Caco-2 (cell line): ENCODE results near the gene C1orf146. TPM values are rescaled to one million over a fixed set of nuclear protein-coding genes. Genes with fewer than 3 reads are reported as not detected.

Experiments
- BruUV-seq: library from RNA; stranded (reverse); fragments of 400-500 nt; replicated peaks from 2 replicates; lab custom pipeline; 2021; lab: Mats Ljungman, UMichigan
- CTCF ChIA-PET: fragments of 300-600 bp; sonication (Branson Sonifier 250); formaldehyde crosslinking; loops from one replicate; lab custom pipeline; 2022; ENCODE audit warnings: antibody characterized with exemption; lab: Charles Lee
- POLR2A ChIA-PET: fragments of 300-600 bp; sonication (Branson Sonifier 250); formaldehyde crosslinking; loops from one replicate; lab custom pipeline; 2022; ENCODE audit warnings: antibody characterized with exemption; lab: Charles Lee
- DNase-seq, 2 experiments: peaks; one replicate each; pipeline versions ENCODE4 v3.0.0 to v3.0.0-alpha.2; 2020 to 2022
- H3K27me3 ChIP-seq: replicated peaks from 2 replicates; pipeline ENCODE4 v1.6.0; 2011; ENCODE audit warnings: low read length; ENCODE audit not compliant: control insufficient read depth, insufficient read depth
- H3K36me3 ChIP-seq: 2 replicates; pipeline ENCODE4 v1.5.1; 2011; ENCODE audit warnings: low read length; ENCODE audit not compliant: control insufficient read depth, insufficient read depth
- H3K4me1 ChIP-seq: fragments of 250-450 bp; sonication (Bioruptor Pico); 2 replicates; pipeline ENCODE4 v1.5.1; 2020; ENCODE audit warnings: mild to moderate bottlenecking
- H3K4me3 ChIP-seq: 2 replicates; pipeline ENCODE4 v1.5.1; 2011; ENCODE audit warnings: low read depth, mild to moderate bottlenecking, control low read depth, low read length
- H3K9me3 ChIP-seq: fragments of 250-450 bp; sonication (Bioruptor Pico); 2 replicates; pipeline ENCODE4 v1.5.1; 2020; ENCODE audit warnings: mild to moderate bottlenecking, moderate library complexity
- H3K27ac Mint-ChIP-seq: one replicate; pipeline ENCODE4 v1.8.0; 2022; ENCODE audit warnings: mixed read lengths; ENCODE audit not compliant: unreplicated experiment
- H3K27me3 Mint-ChIP-seq: one replicate; pipeline ENCODE4 v1.8.0; 2022; ENCODE audit warnings: mixed read lengths; ENCODE audit not compliant: insufficient read depth, unreplicated experiment
- H3K36me3 Mint-ChIP-seq: one replicate; pipeline ENCODE4 v1.8.0; 2022; ENCODE audit warnings: mild to moderate bottlenecking, mixed read lengths; ENCODE audit not compliant: insufficient read depth, unreplicated experiment
- H3K4me1 Mint-ChIP-seq: one replicate; pipeline ENCODE4 v1.8.0; 2022; ENCODE audit warnings: low read depth, mixed read lengths; ENCODE audit not compliant: unreplicated experiment
- H3K4me3 Mint-ChIP-seq: one replicate; pipeline ENCODE4 v1.8.0; 2022; ENCODE audit warnings: mild to moderate bottlenecking, moderate library complexity, mixed read lengths; ENCODE audit not compliant: unreplicated experiment
- H3K9me3 Mint-ChIP-seq: one replicate; pipeline ENCODE4 v1.8.0; 2022; ENCODE audit warnings: mixed read lengths; ENCODE audit not compliant: unreplicated experiment
- intact Hi-C: fragments of 100-400 bp; cut with micrococcal nuclease; formaldehyde crosslinking; loops from one replicate; pipeline ENCODE4 v1.10.0; 2022; ENCODE audit not compliant: unreplicated experiment
- total RNA-seq: library from RNA; stranded (reverse); gene quantifications from 2 replicates; pipeline ENCODE4 v1.2.3, GENCODE V29; 2022
- TF ChIP-seq, protein P1 (sequence below), 2 experiments: fragments of 200-600 bp in 1 of 2; IDR thresholded peaks; 1 replicate in 1 of 2; 2 replicates in 1 of 2; pipeline versions ENCODE4 v1.5.1 to v1.8.0; 2011 to 2022; ENCODE audit warnings: antibody characterized with exemption in 1 of 2, control low read depth in 1 of 2, inconsistent platforms in 1 of 2, low read depth in 1 of 2, low read length in 1 of 2, mild to moderate bottlenecking in 1 of 2, moderate library complexity in 1 of 2; ENCODE audit not compliant: insufficient read depth in 1 of 2, severe bottlenecking in 1 of 2, unreplicated experiment in 1 of 2

C1orf146 gene
- total RNA-seq, 1 experiment from 2014 or later = not detected

GRCh38 chr1:92184632-92185031 lies 33.1 kb upstream of the C1orf146 start:
- Histone ChIP-seq H3K36me3 (no peaks in the 10 kb centered on the region), H3K27me3 (no peaks in the 10 kb centered on the region), H3K4me3 (no peak overlapping the region), H3K4me1 (no peaks in the 10 kb centered on the region), H3K9me3 (no peaks in the 10 kb centered on the region)
- H3K4me3 Mint-ChIP-seq = no peak overlapping the region
- peaks cover 5% of the 10 kb centered on the region for H3K27me3 Mint-ChIP-seq
- H3K27ac Mint-ChIP-seq = no peak overlapping the region
- CTCF ChIA-PET = no interaction called here
- no peaks in the 10 kb centered on the region for H3K4me1 Mint-ChIP-seq
- no peaks in the 10 kb centered on the region for H3K36me3 Mint-ChIP-seq
- no peaks in the 10 kb centered on the region for H3K9me3 Mint-ChIP-seq
- BruUV-seq = no TSS peak
- DNase-seq = no peak
- POLR2A ChIA-PET = no interaction called here
- intact Hi-C loops = no loop called here
- TF ChIP-seq, protein P1, sequence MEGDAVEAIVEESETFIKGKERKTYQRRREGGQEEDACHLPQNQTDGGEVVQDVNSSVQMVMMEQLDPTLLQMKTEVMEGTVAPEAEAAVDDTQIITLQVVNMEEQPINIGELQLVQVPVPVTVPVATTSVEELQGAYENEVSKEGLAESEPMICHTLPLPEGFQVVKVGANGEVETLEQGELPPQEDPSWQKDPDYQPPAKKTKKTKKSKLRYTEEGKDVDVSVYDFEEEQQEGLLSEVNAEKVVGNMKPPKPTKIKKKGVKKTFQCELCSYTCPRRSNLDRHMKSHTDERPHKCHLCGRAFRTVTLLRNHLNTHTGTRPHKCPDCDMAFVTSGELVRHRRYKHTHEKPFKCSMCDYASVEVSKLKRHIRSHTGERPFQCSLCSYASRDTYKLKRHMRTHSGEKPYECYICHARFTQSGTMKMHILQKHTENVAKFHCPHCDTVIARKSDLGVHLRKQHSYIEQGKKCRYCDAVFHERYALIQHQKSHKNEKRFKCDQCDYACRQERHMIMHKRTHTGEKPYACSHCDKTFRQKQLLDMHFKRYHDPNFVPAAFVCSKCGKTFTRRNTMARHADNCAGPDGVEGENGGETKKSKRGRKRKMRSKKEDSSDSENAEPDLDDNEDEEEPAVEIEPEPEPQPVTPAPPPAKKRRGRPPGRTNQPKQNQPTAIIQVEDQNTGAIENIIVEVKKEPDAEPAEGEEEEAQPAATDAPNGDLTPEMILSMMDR (IDR thresholded peaks at IDR 0.05; ENCODE audit: insufficient read depth in 1 of 2, low read depth in 1 of 2, low read length in 1 of 2, severe bottlenecking in 1 of 2, unreplicated experiment in 1 of 2) = no peak

DNA sequence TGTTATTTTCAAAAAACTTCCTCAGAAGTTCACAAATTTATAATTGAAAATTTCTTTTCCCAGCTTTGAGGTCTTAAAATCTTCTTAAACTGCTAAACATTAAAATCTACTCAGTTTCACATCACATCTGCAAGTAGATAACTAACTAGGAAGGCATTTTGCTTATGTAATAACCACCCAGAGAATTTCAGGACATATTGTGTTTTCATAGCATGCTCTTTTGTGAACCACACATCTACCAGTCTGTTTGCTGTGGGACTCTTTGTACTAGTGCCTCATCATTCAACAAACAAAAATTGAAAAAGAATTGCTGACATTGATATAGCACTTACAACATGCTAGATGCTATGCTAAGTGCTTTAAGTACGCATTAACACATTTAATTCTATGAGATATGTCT lies 31.6 kb upstream of the C1orf146 start:
- Mint-ChIP-seq H3K36me3 (no peaks in the 10 kb centered on the region), H3K27me3 (peaks cover 7% of the 10 kb centered on the region), H3K9me3 (no peaks in the 10 kb centered on the region), H3K27ac (no peak overlapping the region), H3K4me1 (no peaks in the 10 kb centered on the region), H3K4me3 (no peak overlapping the region)
- POLR2A ChIA-PET = no interaction called here
- no peak for DNase-seq
- Histone ChIP-seq H3K36me3 (no peaks in the 10 kb centered on the region), H3K9me3 (no peaks in the 10 kb centered on the region), H3K4me1 (no peaks in the 10 kb centered on the region), H3K4me3 (no peak overlapping the region), H3K27me3 (no peaks in the 10 kb centered on the region)
- BruUV-seq = no TSS peak
- CTCF ChIA-PET = no interaction called here
- intact Hi-C loops = no loop called here
- TF ChIP-seq, protein P1 (IDR thresholded peaks at IDR 0.05; ENCODE audit: insufficient read depth in 1 of 2, low read depth in 1 of 2, low read length in 1 of 2, severe bottlenecking in 1 of 2, unreplicated experiment in 1 of 2) = no peak

DNA sequence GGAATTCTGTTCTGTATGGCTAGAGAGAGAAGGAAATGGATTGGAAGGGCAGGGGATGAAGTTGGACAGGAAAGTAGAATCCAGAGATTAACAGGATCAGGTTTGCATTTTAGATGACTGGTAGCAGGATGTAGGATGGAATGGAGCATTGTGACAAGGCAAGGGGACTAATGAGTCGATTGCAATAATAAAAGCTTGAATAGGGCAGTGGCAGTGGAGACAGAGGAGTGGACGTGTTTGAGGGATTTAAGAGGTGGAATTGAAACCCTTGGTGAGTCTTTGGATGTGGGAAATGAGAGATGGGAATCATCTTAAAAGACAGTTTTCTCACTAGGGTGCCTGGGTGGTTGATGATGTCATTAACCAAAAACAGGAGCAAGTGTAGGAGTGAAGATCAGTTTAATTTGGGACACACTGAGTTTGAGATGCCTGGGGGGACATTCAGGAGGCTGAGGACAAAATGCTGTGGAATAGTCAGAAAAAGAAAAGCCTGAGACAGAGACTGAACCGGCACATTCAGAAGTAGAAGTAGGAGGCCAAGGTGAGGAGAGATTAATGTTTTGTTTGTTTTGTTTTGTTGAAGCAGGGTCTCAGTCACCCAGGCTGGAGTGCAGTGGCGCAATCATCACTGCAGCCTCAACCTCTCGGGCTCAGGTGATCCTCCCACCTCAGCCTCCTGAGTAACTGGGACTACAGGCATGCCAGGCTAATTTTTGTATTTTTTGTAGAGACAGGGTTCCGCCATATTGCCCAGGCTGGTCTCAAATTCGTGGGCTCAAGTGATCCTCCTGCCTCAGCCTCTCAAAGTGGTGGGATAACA lies 29.1 kb upstream of the C1orf146 start:
- Histone ChIP-seq H3K27me3 (no peaks in the 10 kb centered on the region), H3K36me3 (no peaks in the 10 kb centered on the region), H3K4me1 (no peaks in the 10 kb centered on the region), H3K9me3 (no peaks in the 10 kb centered on the region), H3K4me3 (no peak overlapping the region)
- no TSS peak for BruUV-seq
- ChIA-PET CTCF (no interaction called here), POLR2A (no interaction called here)
- TF ChIP-seq, protein P1 (IDR thresholded peaks at IDR 0.05; ENCODE audit: insufficient read depth in 1 of 2, low read depth in 1 of 2, low read length in 1 of 2, severe bottlenecking in 1 of 2, unreplicated experiment in 1 of 2) = no peak
- H3K36me3 Mint-ChIP-seq = no peaks in the 10 kb centered on the region
- no peak for DNase-seq
- no peaks in the 10 kb centered on the region for H3K4me1 Mint-ChIP-seq
- H3K27ac Mint-ChIP-seq = no peak overlapping the region
- H3K27me3 Mint-ChIP-seq = peaks cover 7% of the 10 kb centered on the region
- no peak overlapping the region for H3K4me3 Mint-ChIP-seq
- no peaks in the 10 kb centered on the region for H3K9me3 Mint-ChIP-seq
- intact Hi-C loops = no loop called here
